Measurements from ENCODE around the gene LTBR.

DNA sequence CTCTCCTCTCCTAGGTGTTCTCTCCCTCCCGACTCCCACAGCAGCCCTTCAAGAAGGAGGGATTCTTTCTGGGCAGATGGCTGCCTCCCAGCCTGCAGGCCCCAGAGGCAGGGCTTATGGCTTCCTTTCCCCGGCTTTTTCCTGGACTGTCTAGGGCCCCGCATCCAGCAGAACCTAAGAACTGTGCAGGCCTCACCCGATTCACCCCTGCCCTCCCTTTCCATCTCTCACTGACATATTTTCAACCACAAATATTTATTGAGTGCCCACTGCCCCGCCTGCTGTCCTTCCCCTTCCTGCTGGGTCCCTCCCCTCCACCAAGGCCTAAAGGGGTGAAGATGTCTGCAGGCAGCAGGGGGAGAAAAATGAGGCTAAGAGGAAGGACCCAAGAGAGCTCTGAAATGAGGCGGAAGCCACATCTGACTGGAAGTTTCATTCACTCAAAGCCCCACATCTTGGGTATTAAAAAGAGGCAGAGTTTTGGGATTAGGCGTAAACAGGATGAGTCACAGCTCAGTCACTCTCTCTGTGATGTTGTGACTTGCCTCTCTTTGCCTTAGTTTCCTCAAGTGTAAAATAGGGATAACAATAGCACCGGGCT, 11.5 kb upstream of the LTBR start:
- no peak for TF ChIP-seq CBX8 (IDR thresholded peaks at IDR 0.05)
- TF ChIP-seq, protein P1, sequence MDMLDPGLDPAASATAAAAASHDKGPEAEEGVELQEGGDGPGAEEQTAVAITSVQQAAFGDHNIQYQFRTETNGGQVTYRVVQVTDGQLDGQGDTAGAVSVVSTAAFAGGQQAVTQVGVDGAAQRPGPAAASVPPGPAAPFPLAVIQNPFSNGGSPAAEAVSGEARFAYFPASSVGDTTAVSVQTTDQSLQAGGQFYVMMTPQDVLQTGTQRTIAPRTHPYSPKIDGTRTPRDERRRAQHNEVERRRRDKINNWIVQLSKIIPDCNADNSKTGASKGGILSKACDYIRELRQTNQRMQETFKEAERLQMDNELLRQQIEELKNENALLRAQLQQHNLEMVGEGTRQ (IDR thresholded peaks at IDR 0.05): no peak
- no peak for TF ChIP-seq RCOR1 (IDR thresholded peaks at IDR 0.05; ENCODE audit: low read depth, low read length)
- TF ChIP-seq CEBPB (IDR thresholded peaks at IDR 0.05): no peak
- TF ChIP-seq, protein P2, sequence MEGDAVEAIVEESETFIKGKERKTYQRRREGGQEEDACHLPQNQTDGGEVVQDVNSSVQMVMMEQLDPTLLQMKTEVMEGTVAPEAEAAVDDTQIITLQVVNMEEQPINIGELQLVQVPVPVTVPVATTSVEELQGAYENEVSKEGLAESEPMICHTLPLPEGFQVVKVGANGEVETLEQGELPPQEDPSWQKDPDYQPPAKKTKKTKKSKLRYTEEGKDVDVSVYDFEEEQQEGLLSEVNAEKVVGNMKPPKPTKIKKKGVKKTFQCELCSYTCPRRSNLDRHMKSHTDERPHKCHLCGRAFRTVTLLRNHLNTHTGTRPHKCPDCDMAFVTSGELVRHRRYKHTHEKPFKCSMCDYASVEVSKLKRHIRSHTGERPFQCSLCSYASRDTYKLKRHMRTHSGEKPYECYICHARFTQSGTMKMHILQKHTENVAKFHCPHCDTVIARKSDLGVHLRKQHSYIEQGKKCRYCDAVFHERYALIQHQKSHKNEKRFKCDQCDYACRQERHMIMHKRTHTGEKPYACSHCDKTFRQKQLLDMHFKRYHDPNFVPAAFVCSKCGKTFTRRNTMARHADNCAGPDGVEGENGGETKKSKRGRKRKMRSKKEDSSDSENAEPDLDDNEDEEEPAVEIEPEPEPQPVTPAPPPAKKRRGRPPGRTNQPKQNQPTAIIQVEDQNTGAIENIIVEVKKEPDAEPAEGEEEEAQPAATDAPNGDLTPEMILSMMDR (IDR thresholded peaks at IDR 0.05): no peak
- TF ChIP-seq FOSL2 (IDR thresholded peaks at IDR 0.05): peak; percentile 56
- TF ChIP-seq FOSL2 (CRISPR knock-in tag; IDR thresholded peaks at IDR 0.05): peak; percentile 92
- no peak for TF ChIP-seq BHLHE40 (IDR thresholded peaks at IDR 0.05; ENCODE audit: low read depth, low read length)

All from A549 (cell line).